Measurements from ENCODE around the gene TLN1. TPM values are rescaled to one million over a fixed set of nuclear protein-coding genes. Genes with fewer than 3 reads are reported as not detected.

The TLN1 gene
- total and polyA plus RNA-seq, 2 of the 8 experiments (the other 6 are each of a cell fraction or from before 2014, with no cell fraction given), result 28.1 to 90.1 TPM

DNA sequence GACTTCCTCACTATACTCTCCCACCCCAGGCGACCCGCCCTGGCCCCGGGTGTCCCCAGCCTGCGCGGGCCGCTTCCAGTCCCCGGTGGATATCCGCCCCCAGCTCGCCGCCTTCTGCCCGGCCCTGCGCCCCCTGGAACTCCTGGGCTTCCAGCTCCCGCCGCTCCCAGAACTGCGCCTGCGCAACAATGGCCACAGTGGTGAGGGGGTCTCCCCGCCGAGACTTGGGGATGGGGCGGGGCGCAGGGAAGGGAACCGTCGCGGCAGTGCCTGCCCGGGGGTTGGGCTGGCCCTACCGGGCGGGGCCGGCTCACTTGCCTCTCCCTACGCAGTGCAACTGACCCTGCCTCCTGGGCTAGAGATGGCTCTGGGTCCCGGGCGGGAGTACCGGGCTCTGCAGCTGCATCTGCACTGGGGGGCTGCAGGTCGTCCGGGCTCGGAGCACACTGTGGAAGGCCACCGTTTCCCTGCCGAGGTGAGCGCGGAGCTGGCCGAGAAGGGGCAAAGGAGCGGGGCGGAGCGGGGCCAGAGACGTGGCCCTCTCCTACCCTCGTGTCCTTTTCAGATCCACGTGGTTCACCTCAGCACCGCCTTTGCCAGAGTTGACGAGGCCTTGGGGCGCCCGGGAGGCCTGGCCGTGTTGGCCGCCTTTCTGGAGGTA is 56.1 kb downstream of the TLN1 start (continued):
- TF ChIP-seq POLR2AphosphoS5 (IDR thresholded peaks at IDR 0.05; ENCODE audit: low read depth, low read length) (peak; percentile 33; the same call in 1 of the 2 replicates), CHD1 (IDR thresholded peaks at IDR 0.05; ENCODE audit: low read depth, low read length) (no peak), BCL11A (IDR thresholded peaks at IDR 0.05; ENCODE audit: low read depth in 2 of 2, low read length in 2 of 2) (no peak), EZH2 (IDR thresholded peaks at IDR 0.05; ENCODE audit: low read depth, low read length, severe bottlenecking) (no peak), BACH1 (IDR thresholded peaks at IDR 0.05; ENCODE audit: low read length) (no peak), SUZ12 (IDR thresholded peaks at IDR 0.05; ENCODE audit: low read length) (no peak), ASH2L (IDR thresholded peaks at IDR 0.05; ENCODE audit: low read length) (peak; percentile 67), RXRA (IDR thresholded peaks at IDR 0.05; ENCODE audit: insufficient read depth, low read depth, low read length) (no peak), CTBP2 (IDR thresholded peaks at IDR 0.05; ENCODE audit: borderline replicate concordance, insufficient read depth, insufficient read length, low read length) (no peak), CREB1 (IDR thresholded peaks at IDR 0.05) (peak; percentile 4; the same call in 1 of the 2 replicates), CBX8 (IDR thresholded peaks at IDR 0.05; ENCODE audit: borderline replicate concordance, low read depth, low read length) (no peak), TAF1 (IDR thresholded peaks at IDR 0.05; ENCODE audit: low read depth, low read length) (peak; percentile 70), RBBP5 (IDR thresholded peaks at IDR 0.05; ENCODE audit: borderline replicate concordance, low read depth, low read length) (no peak), GABPA (IDR thresholded peaks at IDR 0.05; ENCODE audit: borderline replicate concordance, insufficient read depth, low read length) (no peak), TAF7 (optimal IDR thresholded peaks at IDR 0.05; ENCODE audit: borderline replicate concordance, low read depth, low read length) (peak; percentile 50), RAD21 (IDR thresholded peaks at IDR 0.05 in 1 of 2, conservative IDR thresholded peaks at IDR 0.05 in 1 of 2; ENCODE audit: low read depth in 2 of 2, low read length in 2 of 2) (no peak)
- TF ChIP-seq, protein P1, sequence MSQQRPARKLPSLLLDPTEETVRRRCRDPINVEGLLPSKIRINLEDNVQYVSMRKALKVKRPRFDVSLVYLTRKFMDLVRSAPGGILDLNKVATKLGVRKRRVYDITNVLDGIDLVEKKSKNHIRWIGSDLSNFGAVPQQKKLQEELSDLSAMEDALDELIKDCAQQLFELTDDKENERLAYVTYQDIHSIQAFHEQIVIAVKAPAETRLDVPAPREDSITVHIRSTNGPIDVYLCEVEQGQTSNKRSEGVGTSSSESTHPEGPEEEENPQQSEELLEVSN (IDR thresholded peaks at IDR 0.05), result peak; percentile 98
- TF ChIP-seq, protein P2, sequence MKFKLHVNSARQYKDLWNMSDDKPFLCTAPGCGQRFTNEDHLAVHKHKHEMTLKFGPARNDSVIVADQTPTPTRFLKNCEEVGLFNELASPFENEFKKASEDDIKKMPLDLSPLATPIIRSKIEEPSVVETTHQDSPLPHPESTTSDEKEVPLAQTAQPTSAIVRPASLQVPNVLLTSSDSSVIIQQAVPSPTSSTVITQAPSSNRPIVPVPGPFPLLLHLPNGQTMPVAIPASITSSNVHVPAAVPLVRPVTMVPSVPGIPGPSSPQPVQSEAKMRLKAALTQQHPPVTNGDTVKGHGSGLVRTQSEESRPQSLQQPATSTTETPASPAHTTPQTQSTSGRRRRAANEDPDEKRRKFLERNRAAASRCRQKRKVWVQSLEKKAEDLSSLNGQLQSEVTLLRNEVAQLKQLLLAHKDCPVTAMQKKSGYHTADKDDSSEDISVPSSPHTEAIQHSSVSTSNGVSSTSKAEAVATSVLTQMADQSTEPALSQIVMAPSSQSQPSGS (IDR thresholded peaks at IDR 0.05; ENCODE audit: low read length), result no peak
